HepG2 (cell line): ENCODE data around the gene AMBRA1. TPM values are rescaled to one million over a fixed set of nuclear protein-coding genes. Genes with fewer than 3 reads are reported as not detected.
A peak's percentile ranks its signal among the peaks of the same experiment; 100 is the strongest.

ENCODE experiments used
- ATAC-seq: fragments of 200-7000 bp; cut with Tn5 transposase; 3 replicates; pipeline ENCODE4 v1.9.1; 2020; ENCODE audit warnings: mild to moderate bottlenecking, moderate library complexity
- BruUV-seq: library from RNA; stranded (reverse); fragments of 400-500 nt; replicated peaks from 2 replicates; lab custom pipeline; 2021; lab: Mats Ljungman, UMichigan
- CTCF ChIA-PET: fragments of 300-600 bp; formaldehyde crosslinking; extraction: SDS; loops from one replicate; lab custom pipeline; 2021; ENCODE audit warnings: low total read pairs, inconsistent platforms, low intra/inter-chr PET ratio; lab: Yijun Ruan, JAX
- POLR2A ChIA-PET: fragments of 350-600 bp; sonication (Branson Sonifier 250); formaldehyde crosslinking; loops from one replicate; lab custom pipeline; 2020; ENCODE audit warnings: antibody characterized with exemption, inconsistent platforms; lab: Yijun Ruan, JAX
- DNase-seq: peaks from one replicate; pipeline ENCODE4 v3.0.0-alpha.2; 2015; ENCODE audit warnings: low spot score
- FAIRE-seq: peaks from 3 replicates; lab custom pipeline; 2011; peaks lifted over from hg19 to GRCh38; lab: Jason Lieb, UNC
- H2AFZ ChIP-seq: one replicate; pipeline ENCODE4 v1.6.1; 2011; ENCODE audit warnings: low read length, inconsistent platforms
- H3K27ac ChIP-seq: fragments of 300-600 bp; 3 replicates; pipeline ENCODE4 v1.8.0; 2011; ENCODE audit warnings: mixed run types, mild to moderate bottlenecking, mixed read lengths, low read length, inconsistent platforms; ENCODE audit not compliant: insufficient read depth; ENCODE audit errors: extremely low read length
- H3K27me3 ChIP-seq, 2 experiments: fragments of 200-600 bp in 1 of 2; 2 replicates in 1 of 2; 3 replicates in 1 of 2; pipeline versions ENCODE4 v1.6.0 to v1.8.0; 2011; ENCODE audit warnings: low read length in 2 of 2, mild to moderate bottlenecking in 2 of 2, moderate library complexity in 2 of 2, inconsistent platforms in 1 of 2; ENCODE audit not compliant: insufficient read depth in 2 of 2, control insufficient read depth in 1 of 2
- H3K36me3 ChIP-seq, 2 experiments: fragments of 200-600 bp in 1 of 2; replicated peaks in 1 of 2; 2 replicates in 1 of 2; 3 replicates in 1 of 2; pipeline versions ENCODE4 v1.5.1 to v1.8.0; 2011; ENCODE audit warnings: low read length in 2 of 2, inconsistent platforms in 1 of 2; ENCODE audit not compliant: insufficient read depth in 2 of 2, control insufficient read depth in 1 of 2
- H3K4me1 ChIP-seq: 2 replicates; pipeline ENCODE4 v1.5.1; 2012; ENCODE audit warnings: low read length, inconsistent platforms; ENCODE audit not compliant: insufficient read depth
- H3K4me2 ChIP-seq: 2 replicates; pipeline ENCODE4 v1.6.0; 2011; ENCODE audit warnings: low read depth, low read length, inconsistent platforms
- H3K4me3 ChIP-seq, 3 experiments: fragments of 200-600 bp in 1 of 3; sonication (generic), shearing (Covaris generic) in 1 of 3; replicated peaks in 1 of 3; 2 replicates each; pipeline ENCODE4 v1.5.1; 2011 to 2016; ENCODE audit warnings: low read length in 3 of 3, inconsistent platforms in 2 of 3, low read depth in 2 of 3, mild to moderate bottlenecking in 2 of 3, control low read depth in 1 of 3, mixed read lengths in 1 of 3; ENCODE audit not compliant: insufficient read depth in 1 of 3
- H3K79me2 ChIP-seq: one replicate; pipeline ENCODE4 v1.6.1; 2011; ENCODE audit warnings: low read length, inconsistent platforms; ENCODE audit not compliant: insufficient read depth
- H3K9ac ChIP-seq: 2 replicates; pipeline ENCODE4 v1.6.0; 2011; ENCODE audit warnings: mild to moderate bottlenecking, low read depth, low read length, inconsistent platforms; ENCODE audit not compliant: insufficient read depth
- H3K9me3 ChIP-seq: 2 replicates; pipeline ENCODE4 v1.5.1; 2012; ENCODE audit warnings: mild to moderate bottlenecking, low read length
- H4K20me1 ChIP-seq: 2 replicates; pipeline ENCODE4 v1.6.0; 2011; ENCODE audit warnings: inconsistent platforms, mild to moderate bottlenecking, low read length, moderate library complexity; ENCODE audit not compliant: insufficient read depth
- ETV6 ChIP-seq: sonication (generic); formaldehyde crosslinking; conservative IDR thresholded peaks from 2 replicates; pipeline ENCODE4 v1.4.0; 2020; ENCODE audit warnings: missing genetic modification reagents
- HNF4A ChIP-seq: sonication (generic); formaldehyde crosslinking; IDR thresholded peaks from 2 replicates; pipeline ENCODE4 v1.4.0; 2020; ENCODE audit warnings: missing genetic modification reagents
- NONO ChIP-seq, 2 experiments: fragments of 450-650 bp in 1 of 2; sonication (generic) in 1 of 2; formaldehyde crosslinking in 1 of 2; IDR thresholded peaks in 1 of 2; conservative IDR thresholded peaks in 1 of 2; 2 replicates each; pipeline versions ENCODE4 v1.6.1 to v1.8.0; 2017 to 2022; ENCODE audit warnings: mild to moderate bottlenecking in 1 of 2, missing genetic modification reagents in 1 of 2, moderate library complexity in 1 of 2
- NR3C1 ChIP-seq: sonication (generic); formaldehyde crosslinking; IDR thresholded peaks from 2 replicates; pipeline ENCODE4 v1.4.0; 2020; ENCODE audit warnings: missing genetic modification reagents
- PPARG ChIP-seq: conservative IDR thresholded peaks from 2 replicates; pipeline ENCODE4 v1.6.1; 2016; ENCODE audit warnings: missing biosample characterization, missing genetic modification reagents
- RXRB ChIP-seq: IDR thresholded peaks from 2 replicates; pipeline ENCODE4 v1.6.1; 2016; ENCODE audit warnings: borderline replicate concordance, missing genetic modification reagents, missing compliant biosample characterization
- ZNF180 ChIP-seq: sonication (generic); formaldehyde crosslinking; IDR thresholded peaks from 2 replicates; pipeline ENCODE4 v1.4.0; 2020; ENCODE audit warnings: low read depth, missing genetic modification reagents, borderline replicate concordance
- WGBS: methylation state at CpG from one replicate; pipeline ENCODE4 v1.1.6; 2017; ENCODE audit warnings: low lambda C conversion rate; 5-methylcytosine and 5-hydroxymethylcytosine counted together
- in situ Hi-C: cut with HindIII; loops from 2 replicates; pipeline ENCODE4 v1.10.0; 2017; ENCODE audit warnings: low pct_unique_long_range_greater_than_20kb; ENCODE audit not compliant: extremely low pct_ligation_motif_present
- intact Hi-C: fragments of 100-400 bp; cut with micrococcal nuclease; formaldehyde crosslinking; loops from one replicate; pipeline ENCODE4 v1.10.0; 2022; ENCODE audit not compliant: unreplicated experiment
- polyA plus RNA-seq, 8 experiments: library from polyadenylated mRNA; depleted of rRNA in 3 of 8; stranded (reverse) in 7 of 8; unstranded in 1 of 8; fragments of >200 nt; fragmentation: Illumina TruSeq in 4 of 8; extraction: Trizol in 4 of 8; gene quantifications; 2 replicates each; pipeline versions ENCODE4 v1.2.1 to v1.2.3, GENCODE V29; 2011 to 2016; ENCODE audit warnings: low read depth in 4 of 8, missing spikeins in 1 of 8, mixed read lengths in 1 of 8; ENCODE audit not compliant: insufficient read depth in 1 of 8
- total RNA-seq, 5 experiments: library from RNA; depleted of rRNA; stranded (reverse); fragments of >200 nt; fragmentation: Illumina TruSeq; extraction: Trizol; gene quantifications; 2 replicates each; pipeline ENCODE4 v1.2.3, GENCODE V29; 2016; ENCODE audit warnings: low read depth in 1 of 5
- TF ChIP-seq, protein P1 (sequence below): sonication (generic); formaldehyde crosslinking; IDR thresholded peaks from 2 replicates; pipeline ENCODE4 v1.4.0; 2020; ENCODE audit warnings: missing genetic modification reagents, borderline replicate concordance
- TF ChIP-seq, protein P2 (sequence below): sonication (generic); formaldehyde crosslinking; IDR thresholded peaks from 2 replicates; pipeline ENCODE4 v1.5.1; 2020; ENCODE audit warnings: mild to moderate bottlenecking, missing genetic modification reagents, borderline replicate concordance

Gene AMBRA1
- total and polyA plus RNA-seq, 2 of the 13 experiments (the other 11 are each of a cell fraction or from before 2014, with no cell fraction given) = 15.7 to 26.0 TPM

DNA sequence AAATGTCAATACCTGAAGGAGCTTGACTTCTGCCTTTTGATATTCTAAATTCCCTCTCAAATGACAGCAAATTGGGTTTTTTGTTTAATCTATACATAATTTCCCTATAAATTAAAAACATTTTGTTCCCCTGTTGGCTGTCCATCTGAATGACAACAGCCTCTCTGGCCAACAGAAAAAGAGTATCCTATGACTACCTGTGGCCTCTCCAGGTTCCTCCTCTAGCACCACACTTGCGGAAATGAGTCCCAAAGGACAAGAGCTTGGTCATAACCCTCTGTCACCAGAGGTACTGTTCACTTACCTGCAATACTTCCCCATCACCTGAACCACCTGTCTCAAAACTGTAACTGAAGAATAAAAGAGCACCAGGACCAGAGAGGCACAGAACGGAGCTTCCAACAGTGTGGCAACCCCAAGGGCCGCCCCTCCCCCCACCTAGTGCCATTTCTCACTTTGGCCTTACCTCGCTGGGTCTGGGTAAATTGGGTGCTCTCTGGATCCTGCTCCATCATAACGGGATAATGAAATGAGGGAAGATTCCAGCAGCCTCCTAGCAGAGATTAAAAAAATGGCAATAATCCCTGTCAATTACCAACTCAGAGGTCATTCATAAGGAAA, 81.5 kb downstream of the AMBRA1 start:
- Histone ChIP-seq H4K20me1 (peaks cover 39% of the 10 kb centered on the region), H3K36me3 (peaks cover 10 to 30% of the 10 kb centered on the region in 2 experiments), H3K9ac (no peak overlapping the region), H2AFZ (no peak overlapping the region)
- intact Hi-C loops (no loop called here), in situ Hi-C loops (no loop called here)
- no TSS peak for BruUV-seq
- ATAC-seq = no peak
- over 99% methylated on average over 5 of the region's 5 CpGs for WGBS
- no peak for TF ChIP-seq ZNF180 (CRISPR knock-in tag)
- TF ChIP-seq, protein P1, sequence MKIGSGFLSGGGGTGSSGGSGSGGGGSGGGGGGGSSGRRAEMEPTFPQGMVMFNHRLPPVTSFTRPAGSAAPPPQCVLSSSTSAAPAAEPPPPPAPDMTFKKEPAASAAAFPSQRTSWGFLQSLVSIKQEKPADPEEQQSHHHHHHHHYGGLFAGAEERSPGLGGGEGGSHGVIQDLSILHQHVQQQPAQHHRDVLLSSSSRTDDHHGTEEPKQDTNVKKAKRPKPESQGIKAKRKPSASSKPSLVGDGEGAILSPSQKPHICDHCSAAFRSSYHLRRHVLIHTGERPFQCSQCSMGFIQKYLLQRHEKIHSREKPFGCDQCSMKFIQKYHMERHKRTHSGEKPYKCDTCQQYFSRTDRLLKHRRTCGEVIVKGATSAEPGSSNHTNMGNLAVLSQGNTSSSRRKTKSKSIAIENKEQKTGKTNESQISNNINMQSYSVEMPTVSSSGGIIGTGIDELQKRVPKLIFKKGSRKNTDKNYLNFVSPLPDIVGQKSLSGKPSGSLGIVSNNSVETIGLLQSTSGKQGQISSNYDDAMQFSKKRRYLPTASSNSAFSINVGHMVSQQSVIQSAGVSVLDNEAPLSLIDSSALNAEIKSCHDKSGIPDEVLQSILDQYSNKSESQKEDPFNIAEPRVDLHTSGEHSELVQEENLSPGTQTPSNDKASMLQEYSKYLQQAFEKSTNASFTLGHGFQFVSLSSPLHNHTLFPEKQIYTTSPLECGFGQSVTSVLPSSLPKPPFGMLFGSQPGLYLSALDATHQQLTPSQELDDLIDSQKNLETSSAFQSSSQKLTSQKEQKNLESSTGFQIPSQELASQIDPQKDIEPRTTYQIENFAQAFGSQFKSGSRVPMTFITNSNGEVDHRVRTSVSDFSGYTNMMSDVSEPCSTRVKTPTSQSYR = peak; percentile 52; the same call in 1 of the 2 replicates
- TF ChIP-seq, all 625 proteins: peak for 1
- no peaks in the 10 kb centered on the region for H3K9me3 ChIP-seq
- no peak overlapping the region for H3K27ac ChIP-seq
- no peaks in the 10 kb centered on the region for H3K27me3 ChIP-seq
- DNase-seq (no peak), FAIRE-seq (no peak)
- CTCF ChIA-PET = no interaction called here
- H3K4me2 ChIP-seq = no peak overlapping the region
- H3K4me1 ChIP-seq = peaks cover 34% of the 10 kb centered on the region
- no peak overlapping the region for H3K4me3 ChIP-seq
- POLR2A ChIA-PET = no interaction called here
- peaks cover 52% of the 10 kb centered on the region for H3K79me2 ChIP-seq

DNA sequence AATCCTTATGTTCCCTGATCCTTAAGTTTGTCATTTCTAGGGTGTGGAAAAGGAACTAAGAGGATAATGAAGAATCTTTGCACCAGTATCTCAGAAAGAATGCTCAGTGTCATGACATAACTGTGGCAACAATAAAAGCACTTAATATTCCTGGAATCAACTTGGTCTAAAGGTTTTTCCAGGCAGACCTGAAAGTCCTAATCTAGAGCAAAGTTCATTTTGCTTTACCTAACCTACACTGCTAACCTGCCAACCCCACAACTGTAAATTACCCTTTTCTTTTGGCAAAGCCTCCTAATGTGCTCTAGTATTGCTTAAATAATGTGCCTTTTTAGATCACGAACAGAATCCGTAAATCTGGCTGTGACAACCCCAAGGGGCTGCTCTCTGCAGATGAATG, 82.5 kb downstream of the AMBRA1 start:
- H3K27me3 ChIP-seq = no peaks in the 10 kb centered on the region
- H2AFZ ChIP-seq = no peak overlapping the region
- in situ Hi-C loops = no loop called here
- H3K4me2 ChIP-seq = no peak overlapping the region
- no peak overlapping the region for H3K9ac ChIP-seq
- no peak overlapping the region for H3K4me3 ChIP-seq
- FAIRE-seq = no peak
- peaks cover 39% of the 10 kb centered on the region for H4K20me1 ChIP-seq
- H3K79me2 ChIP-seq = peaks cover 47% of the 10 kb centered on the region
- POLR2A ChIA-PET = no interaction called here
- H3K27ac ChIP-seq = no peak overlapping the region
- no peaks in the 10 kb centered on the region for H3K9me3 ChIP-seq
- CTCF ChIA-PET = no interaction called here
- intact Hi-C loops = no loop called here
- peaks cover 10 to 34% of the 10 kb centered on the region in 2 experiments for H3K36me3 ChIP-seq
- 82% methylated on average over 2 of the region's 2 CpGs for WGBS
- ATAC-seq = peak; percentile 36; the same call in 1 of the 3 replicates
- no TSS peak for BruUV-seq
- DNase-seq = no peak
- peaks cover 39% of the 10 kb centered on the region for H3K4me1 ChIP-seq
- TF ChIP-seq RXRB (CRISPR knock-in tag) = 0 out of 2 replicates have a peak, but pooled peaks have one; percentile 18
- no peak for TF ChIP-seq NONO (IDR thresholded peaks at IDR 0.05)
- no peak for TF ChIP-seq NONO (CRISPR knock-in tag; conservative IDR thresholded peaks at IDR 0.05)
- TF ChIP-seq PPARG (CRISPR knock-in tag) = peak; percentile 34; the same call in 1 of the 2 replicates
- TF ChIP-seq, protein P2, sequence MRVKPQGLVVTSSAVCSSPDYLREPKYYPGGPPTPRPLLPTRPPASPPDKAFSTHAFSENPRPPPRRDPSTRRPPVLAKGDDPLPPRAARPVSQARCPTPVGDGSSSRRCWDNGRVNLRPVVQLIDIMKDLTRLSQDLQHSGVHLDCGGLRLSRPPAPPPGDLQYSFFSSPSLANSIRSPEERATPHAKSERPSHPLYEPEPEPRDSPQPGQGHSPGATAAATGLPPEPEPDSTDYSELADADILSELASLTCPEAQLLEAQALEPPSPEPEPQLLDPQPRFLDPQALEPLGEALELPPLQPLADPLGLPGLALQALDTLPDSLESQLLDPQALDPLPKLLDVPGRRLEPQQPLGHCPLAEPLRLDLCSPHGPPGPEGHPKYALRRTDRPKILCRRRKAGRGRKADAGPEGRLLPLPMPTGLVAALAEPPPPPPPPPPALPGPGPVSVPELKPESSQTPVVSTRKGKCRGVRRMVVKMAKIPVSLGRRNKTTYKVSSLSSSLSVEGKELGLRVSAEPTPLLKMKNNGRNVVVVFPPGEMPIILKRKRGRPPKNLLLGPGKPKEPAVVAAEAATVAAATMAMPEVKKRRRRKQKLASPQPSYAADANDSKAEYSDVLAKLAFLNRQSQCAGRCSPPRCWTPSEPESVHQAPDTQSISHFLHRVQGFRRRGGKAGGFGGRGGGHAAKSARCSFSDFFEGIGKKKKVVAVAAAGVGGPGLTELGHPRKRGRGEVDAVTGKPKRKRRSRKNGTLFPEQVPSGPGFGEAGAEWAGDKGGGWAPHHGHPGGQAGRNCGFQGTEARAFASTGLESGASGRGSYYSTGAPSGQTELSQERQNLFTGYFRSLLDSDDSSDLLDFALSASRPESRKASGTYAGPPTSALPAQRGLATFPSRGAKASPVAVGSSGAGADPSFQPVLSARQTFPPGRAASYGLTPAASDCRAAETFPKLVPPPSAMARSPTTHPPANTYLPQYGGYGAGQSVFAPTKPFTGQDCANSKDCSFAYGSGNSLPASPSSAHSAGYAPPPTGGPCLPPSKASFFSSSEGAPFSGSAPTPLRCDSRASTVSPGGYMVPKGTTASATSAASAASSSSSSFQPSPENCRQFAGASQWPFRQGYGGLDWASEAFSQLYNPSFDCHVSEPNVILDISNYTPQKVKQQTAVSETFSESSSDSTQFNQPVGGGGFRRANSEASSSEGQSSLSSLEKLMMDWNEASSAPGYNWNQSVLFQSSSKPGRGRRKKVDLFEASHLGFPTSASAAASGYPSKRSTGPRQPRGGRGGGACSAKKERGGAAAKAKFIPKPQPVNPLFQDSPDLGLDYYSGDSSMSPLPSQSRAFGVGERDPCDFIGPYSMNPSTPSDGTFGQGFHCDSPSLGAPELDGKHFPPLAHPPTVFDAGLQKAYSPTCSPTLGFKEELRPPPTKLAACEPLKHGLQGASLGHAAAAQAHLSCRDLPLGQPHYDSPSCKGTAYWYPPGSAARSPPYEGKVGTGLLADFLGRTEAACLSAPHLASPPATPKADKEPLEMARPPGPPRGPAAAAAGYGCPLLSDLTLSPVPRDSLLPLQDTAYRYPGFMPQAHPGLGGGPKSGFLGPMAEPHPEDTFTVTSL (CRISPR knock-in tag) = no peak
- TF ChIP-seq ETV6 (CRISPR knock-in tag) = no peak
- TF ChIP-seq HNF4A (CRISPR knock-in tag) = peak; percentile 40; the same call in 1 of the 2 replicates
- TF ChIP-seq NR3C1 (CRISPR knock-in tag) = no peak
